T-helper 1 cell treated with Interleukin-12 subunit alpha and Interleukin-12 subunit beta and Interleukin-4 antibody, amounts not matched to agents 30 μg/mL and 1 μg/mL, for 36 hours (primary cell): ENCODE results near the gene SOST.
"Not testable (repeated sequence)": the region's sequence is repeated elsewhere in the genome, so short reads cannot be mapped to it uniquely, and the experiment has no call there.

ENCODE experiments used
- H3K27ac Mint-ChIP-seq: one replicate; pipeline ENCODE4 v1.8.0; 2021; ENCODE audit warnings: mild to moderate bottlenecking, mixed read lengths
- H3K27me3 Mint-ChIP-seq: one replicate; pipeline ENCODE4 v1.8.0; 2021; ENCODE audit warnings: low read depth, mixed read lengths
- H3K36me3 Mint-ChIP-seq: one replicate; pipeline ENCODE4 v1.8.0; 2021; ENCODE audit warnings: low read depth, mixed read lengths
- H3K4me1 Mint-ChIP-seq: one replicate; pipeline ENCODE4 v1.8.0; 2021; ENCODE audit warnings: low read depth, mixed read lengths
- H3K4me3 Mint-ChIP-seq: one replicate; pipeline ENCODE4 v1.8.0; 2021; ENCODE audit warnings: mild to moderate bottlenecking, moderate library complexity, mixed read lengths
- H3K9me3 Mint-ChIP-seq: one replicate; pipeline ENCODE4 v1.8.0; 2021; ENCODE audit warnings: mixed read lengths

SOST gene

GRCh38 chr17:43758497-43759174 is at the start of gene SOST:
SOST (minus strand) TSS chr17:43758791; CDS start chr17:43758741, 50 bp downstream.
- no peak within 1 kb of the TSS for H3K4me3 Mint-ChIP-seq
- no peaks in the 10 kb centered on the region for H3K9me3 Mint-ChIP-seq
- no peak within 1 kb of the TSS for H3K27ac Mint-ChIP-seq
- no peaks in the 10 kb centered on the region for H3K36me3 Mint-ChIP-seq
- no peaks in the 10 kb centered on the region for H3K4me1 Mint-ChIP-seq
- H3K27me3 Mint-ChIP-seq, result peaks cover 41% of the 10 kb centered on the region

GRCh38 chr17:43808076-43808475 is 49.5 kb upstream of the SOST start:
- Mint-ChIP-seq H3K9me3 (no peaks in the 10 kb centered on the region), H3K36me3 (no peaks in the 10 kb centered on the region), H3K4me3 (no peak overlapping the region), H3K4me1 (no peaks in the 10 kb centered on the region), H3K27ac (no peak overlapping the region), H3K27me3 (peaks cover 30% of the 10 kb centered on the region)

GRCh38 chr17:43805117-43805516 is 46.5 kb upstream of the SOST start:
- no peaks in the 10 kb centered on the region for H3K36me3 Mint-ChIP-seq
- H3K4me3 Mint-ChIP-seq, result no peak overlapping the region
- H3K27ac Mint-ChIP-seq, result no peak overlapping the region
- H3K27me3 Mint-ChIP-seq, result peaks cover 35% of the 10 kb centered on the region
- no peaks in the 10 kb centered on the region for H3K9me3 Mint-ChIP-seq
- no peaks in the 10 kb centered on the region for H3K4me1 Mint-ChIP-seq

GRCh38 chr17:43803758-43804157 is 45.2 kb upstream of the SOST start:
- Mint-ChIP-seq H3K27me3 (peaks cover 35% of the 10 kb centered on the region), H3K4me1 (no peaks in the 10 kb centered on the region), H3K9me3 (no peaks in the 10 kb centered on the region), H3K36me3 (no peaks in the 10 kb centered on the region), H3K27ac (no peak overlapping the region), H3K4me3 (no peak overlapping the region)

GRCh38 chr17:43801844-43802243 is 43.3 kb upstream of the SOST start:
- peaks cover 35% of the 10 kb centered on the region for H3K27me3 Mint-ChIP-seq
- no peak overlapping the region for H3K27ac Mint-ChIP-seq
- no peaks in the 10 kb centered on the region for H3K36me3 Mint-ChIP-seq
- H3K4me3 Mint-ChIP-seq, result no peak overlapping the region
- no peaks in the 10 kb centered on the region for H3K9me3 Mint-ChIP-seq
- H3K4me1 Mint-ChIP-seq, result no peaks in the 10 kb centered on the region

- H3K36me3 Mint-ChIP-seq, result no peaks in the 10 kb centered on the region
- H3K4me3 Mint-ChIP-seq, result no peak overlapping the region
- H3K4me1 Mint-ChIP-seq, result no peaks in the 10 kb centered on the region
- peaks cover 42% of the 10 kb centered on the region for H3K27me3 Mint-ChIP-seq
- no peaks in the 10 kb centered on the region for H3K9me3 Mint-ChIP-seq
- no peak overlapping the region for H3K27ac Mint-ChIP-seq
These were observed 42.1 kb upstream of the SOST start for GRCh38 chr17:43800736-43801135.

GRCh38 chr17:43799047-43799446 is 40.5 kb upstream of the SOST start:
- H3K27me3 Mint-ChIP-seq, result peaks cover 41% of the 10 kb centered on the region
- no peak overlapping the region for H3K4me3 Mint-ChIP-seq
- H3K4me1 Mint-ChIP-seq, result no peaks in the 10 kb centered on the region
- H3K36me3 Mint-ChIP-seq, result no peaks in the 10 kb centered on the region
- no peak overlapping the region for H3K27ac Mint-ChIP-seq
- no peaks in the 10 kb centered on the region for H3K9me3 Mint-ChIP-seq

GRCh38 chr17:43798024-43798423 is 39.4 kb upstream of the SOST start:
- H3K27me3 Mint-ChIP-seq, result peaks cover 39% of the 10 kb centered on the region
- not testable (repeated sequence) for H3K4me3 Mint-ChIP-seq, H3K36me3 Mint-ChIP-seq, H3K9me3 Mint-ChIP-seq, H3K27ac Mint-ChIP-seq, H3K4me1 Mint-ChIP-seq

- not testable (repeated sequence) for H3K4me1 Mint-ChIP-seq, H3K9me3 Mint-ChIP-seq, H3K27ac Mint-ChIP-seq, H3K4me3 Mint-ChIP-seq, H3K36me3 Mint-ChIP-seq
- peaks cover 41% of the 10 kb centered on the region for H3K27me3 Mint-ChIP-seq
These were observed 34.1 kb upstream of the SOST start for GRCh38 chr17:43792668-43793067.

GRCh38 chr17:43791589-43791988 is 33.0 kb upstream of the SOST start:
- H3K27ac Mint-ChIP-seq, result no peak overlapping the region

GRCh38 chr17:43790311-43790940 is 31.8 kb upstream of the SOST start:
- Mint-ChIP-seq H3K9me3 (no peaks in the 10 kb centered on the region), H3K4me1 (no peaks in the 10 kb centered on the region), H3K4me3 (no peak overlapping the region), H3K27me3 (peaks cover 41% of the 10 kb centered on the region), H3K36me3 (no peaks in the 10 kb centered on the region), H3K27ac (no peak overlapping the region)

More at GRCh38 chr17:43791589-43791988, 33.0 kb upstream of the SOST start:
- Mint-ChIP-seq H3K4me3 (no peak overlapping the region), H3K4me1 (no peaks in the 10 kb centered on the region), H3K9me3 (no peaks in the 10 kb centered on the region), H3K27me3 (peaks cover 45% of the 10 kb centered on the region), H3K36me3 (no peaks in the 10 kb centered on the region)

GRCh38 chr17:43789482-43789881 is 30.9 kb upstream of the SOST start:
- H3K4me1 Mint-ChIP-seq, result no peaks in the 10 kb centered on the region
- H3K27ac Mint-ChIP-seq, result no peak overlapping the region
- peaks cover 41% of the 10 kb centered on the region for H3K27me3 Mint-ChIP-seq
- no peaks in the 10 kb centered on the region for H3K9me3 Mint-ChIP-seq
- no peak overlapping the region for H3K4me3 Mint-ChIP-seq
- no peaks in the 10 kb centered on the region for H3K36me3 Mint-ChIP-seq

- Mint-ChIP-seq H3K36me3 (no peaks in the 10 kb centered on the region), H3K27me3 (peaks cover 47% of the 10 kb centered on the region), H3K27ac (no peak overlapping the region), H3K4me1 (no peaks in the 10 kb centered on the region), H3K9me3 (no peaks in the 10 kb centered on the region), H3K4me3 (no peak overlapping the region)
These were observed 29.9 kb upstream of the SOST start for GRCh38 chr17:43788540-43788939.

- Mint-ChIP-seq H3K36me3 (no peaks in the 10 kb centered on the region), H3K4me3 (no peak overlapping the region), H3K27me3 (peaks cover 50% of the 10 kb centered on the region), H3K9me3 (no peaks in the 10 kb centered on the region), H3K27ac (no peak overlapping the region), H3K4me1 (no peaks in the 10 kb centered on the region)
These were observed 29.1 kb upstream of the SOST start for GRCh38 chr17:43787728-43788127.

GRCh38 chr17:43784628-43785101 is 26.1 kb upstream of the SOST start:
- peaks cover 2% of the 10 kb centered on the region for H3K4me1 Mint-ChIP-seq
- H3K4me3 Mint-ChIP-seq, result no peak overlapping the region
- no peak overlapping the region for H3K27ac Mint-ChIP-seq
- no peaks in the 10 kb centered on the region for H3K9me3 Mint-ChIP-seq
- no peaks in the 10 kb centered on the region for H3K36me3 Mint-ChIP-seq
- H3K27me3 Mint-ChIP-seq, result peaks cover 74% of the 10 kb centered on the region
